SK-N-MC (cell line): ENCODE measurements around the gene PTPRG.

Experiments
- DNase-seq: peaks from one replicate; pipeline ENCODE4 v3.0.0-alpha.2; 2011; ENCODE audit warnings: low read depth, low spot score
- H3K27ac ChIP-seq: fragments of 200-600 bp; sonication (generic); 2 replicates; pipeline ENCODE4 v1.5.1; 2016; ENCODE audit warnings: mixed run types
- H3K36me3 ChIP-seq: fragments of 200-600 bp; sonication (generic); 2 replicates; pipeline ENCODE4 v1.6.1; 2017; ENCODE audit warnings: antibody characterized with exemption, low read length, mixed read lengths; ENCODE audit not compliant: insufficient read depth
- H3K4me3 ChIP-seq: fragments of 200-600 bp; sonication (generic); 2 replicates; pipeline ENCODE4 v1.5.1; 2016
- H3K9ac ChIP-seq: fragments of 200-600 bp; sonication (generic); 2 replicates; pipeline ENCODE4 v1.8.0; 2017; ENCODE audit warnings: mixed run types, mixed read lengths; ENCODE audit not compliant: insufficient read length
- H3K9me3 ChIP-seq: fragments of 200-600 bp; sonication (generic); 2 replicates; pipeline ENCODE4 v1.6.1; 2017; ENCODE audit warnings: low read depth, mild to moderate bottlenecking, antibody characterized with exemption, low read length, moderate library complexity, mixed read lengths
- EZH2 ChIP-seq: fragments of 200-600 bp; sonication (generic); IDR thresholded peaks from one replicate; pipeline ENCODE4 v1.6.1; 2017; ENCODE audit warnings: antibody characterized with exemption
- FOXP2 ChIP-seq: optimal IDR thresholded peaks from 2 replicates; pipeline ENCODE3; 2011; ENCODE audit warnings: mild to moderate bottlenecking, moderate library complexity; ENCODE audit not compliant: insufficient read depth; ENCODE audit errors: extremely low read length, control extremely low read depth
- POLR2AphosphoS5 ChIP-seq: IDR thresholded peaks from 2 replicates; pipeline ENCODE4 v1.6.1; 2012; ENCODE audit warnings: mild to moderate bottlenecking, low read depth, low read length, borderline replicate concordance

The PTPRG gene

DNA sequence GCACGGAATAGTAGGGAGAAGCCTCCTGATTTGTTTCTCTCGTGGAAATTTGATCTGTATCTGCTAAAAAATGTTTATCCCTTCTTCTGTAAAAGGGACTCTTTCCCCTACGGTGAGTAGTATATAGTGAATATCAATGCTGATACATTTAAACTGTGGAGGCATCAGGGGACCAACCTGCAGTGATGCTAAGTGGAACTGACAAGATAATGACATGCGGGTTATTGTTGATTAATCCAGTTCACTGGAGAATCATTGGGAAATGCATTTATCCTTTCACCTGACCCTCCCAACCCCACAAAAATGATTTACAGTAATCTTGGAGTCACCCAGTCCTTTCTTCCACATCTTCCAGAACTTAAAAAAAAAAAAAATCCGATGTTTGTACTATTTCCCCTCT, 264.8 kb downstream of the PTPRG start:
- TF ChIP-seq POLR2AphosphoS5 (no peak), EZH2 (no peak), FOXP2 (no peak)
- DNase-seq, result no peak
- Histone ChIP-seq H3K9me3 (no peaks in the 10 kb centered on the region), H3K36me3 (no peaks in the 10 kb centered on the region), H3K9ac (no peak overlapping the region), H3K27ac (no peak overlapping the region), H3K4me3 (no peak overlapping the region)

GRCh38 chr3:61828184-61828874, 267.0 kb downstream of the PTPRG start:
- TF ChIP-seq FOXP2 (no peak), EZH2 (no peak), POLR2AphosphoS5 (no peak)
- Histone ChIP-seq H3K9ac (no peak overlapping the region), H3K4me3 (no peak overlapping the region)

DNA sequence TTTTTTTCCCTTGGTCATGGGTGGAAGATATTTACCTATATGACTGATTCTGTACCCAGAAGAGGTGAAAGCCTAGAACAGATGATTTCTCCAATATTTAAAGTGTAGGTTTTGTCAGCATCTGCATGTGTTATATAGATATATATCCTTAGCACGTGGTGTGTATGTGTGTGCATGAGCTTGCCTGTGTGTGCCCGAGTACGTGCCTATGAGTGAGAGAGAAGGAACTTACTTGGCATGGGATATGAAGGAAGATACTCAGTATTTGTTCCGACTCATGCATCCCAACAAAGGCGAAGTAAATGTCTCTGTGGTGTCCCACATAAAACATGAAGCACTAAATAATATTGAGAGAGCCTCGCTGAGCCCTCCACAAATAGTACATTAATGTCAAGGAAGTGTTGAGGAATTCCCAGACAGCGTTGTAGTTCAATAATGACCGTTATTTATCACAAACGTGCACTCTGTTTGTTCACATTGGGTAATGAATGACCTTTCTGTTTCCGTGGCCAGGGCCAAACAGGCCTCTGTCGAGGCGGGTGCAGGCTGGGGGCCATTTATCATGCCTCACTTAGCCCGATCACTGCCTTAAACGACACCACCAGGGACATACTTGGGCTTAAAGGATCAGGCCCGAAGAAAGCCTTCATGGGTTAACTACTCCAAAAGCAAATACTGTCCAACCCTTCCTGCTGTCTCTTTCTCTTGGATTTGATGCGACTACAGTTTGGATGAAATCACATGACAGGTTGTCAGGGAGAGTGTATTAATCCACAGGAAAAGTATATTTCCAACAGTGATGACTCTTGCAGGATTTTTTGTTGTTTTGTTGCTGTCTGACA, 267.7 kb downstream of the PTPRG start:
- Histone ChIP-seq H3K4me3 (no peak overlapping the region), H3K9me3 (no peaks in the 10 kb centered on the region), H3K9ac (no peak overlapping the region), H3K27ac (no peak overlapping the region), H3K36me3 (no peaks in the 10 kb centered on the region)
- TF ChIP-seq POLR2AphosphoS5 (no peak), FOXP2 (no peak), EZH2 (no peak)
- DNase-seq, result no peak

More at GRCh38 chr3:61828184-61828874, 267.0 kb downstream of the PTPRG start:
- no peak for DNase-seq
- Histone ChIP-seq H3K27ac (no peak overlapping the region), H3K9me3 (no peaks in the 10 kb centered on the region), H3K36me3 (no peaks in the 10 kb centered on the region)

- Histone ChIP-seq H3K9ac (no peak overlapping the region), H3K36me3 (no peaks in the 10 kb centered on the region), H3K4me3 (no peak overlapping the region), H3K9me3 (no peaks in the 10 kb centered on the region), H3K27ac (no peak overlapping the region)
- no peak for DNase-seq
- TF ChIP-seq POLR2AphosphoS5, result no peak
- TF ChIP-seq FOXP2, result no peak
- TF ChIP-seq EZH2, result no peak
Measured at GRCh38 chr3:61829722-61830350, 268.5 kb downstream of the PTPRG start.

- Histone ChIP-seq H3K9ac (no peak overlapping the region), H3K36me3 (no peaks in the 10 kb centered on the region), H3K9me3 (no peaks in the 10 kb centered on the region), H3K27ac (no peak overlapping the region), H3K4me3 (no peak overlapping the region)
- DNase-seq, result no peak
- no peak for TF ChIP-seq EZH2
- TF ChIP-seq POLR2AphosphoS5, result no peak
- no peak for TF ChIP-seq FOXP2
Measured at GRCh38 chr3:61831973-61832372, 270.6 kb downstream of the PTPRG start.

GRCh38 chr3:61832375-61833229, 271.2 kb downstream of the PTPRG start:
- TF ChIP-seq POLR2AphosphoS5 (no peak), FOXP2 (no peak), EZH2 (no peak)
- Histone ChIP-seq H3K27ac (no peak overlapping the region), H3K9me3 (no peaks in the 10 kb centered on the region), H3K9ac (no peak overlapping the region), H3K36me3 (no peaks in the 10 kb centered on the region), H3K4me3 (no peak overlapping the region)
- DNase-seq, result no peak

DNA sequence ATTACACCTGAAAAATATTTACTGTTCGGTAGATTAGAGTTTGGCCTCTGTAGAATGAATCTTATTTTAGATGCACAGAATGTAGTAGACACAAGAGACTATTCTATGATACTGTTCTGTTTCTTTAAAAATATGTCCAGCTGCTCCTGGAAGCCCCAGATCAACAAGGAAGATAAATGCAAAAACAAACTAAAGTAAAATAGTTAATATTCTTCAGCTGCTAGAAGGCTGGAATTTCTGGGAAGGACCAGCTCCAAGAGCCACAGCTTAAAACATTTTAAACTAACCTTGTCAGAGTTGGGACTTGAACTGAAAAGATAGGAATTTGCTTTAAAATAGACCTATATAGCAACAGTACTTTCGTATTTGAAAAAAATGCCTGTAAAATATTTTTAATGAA, 277.9 kb downstream of the PTPRG start:
- Histone ChIP-seq H3K9me3 (no peaks in the 10 kb centered on the region), H3K4me3 (no peak overlapping the region), H3K9ac (no peak overlapping the region), H3K36me3 (no peaks in the 10 kb centered on the region), H3K27ac (no peak overlapping the region)
- no peak for TF ChIP-seq POLR2AphosphoS5
- TF ChIP-seq EZH2, result no peak
- no peak for TF ChIP-seq FOXP2
- no peak for DNase-seq
